Keratinocyte (primary cell): ENCODE data around the gene LPAR5.

Source experiments
- CTCF ChIP-seq, 3 experiments: IDR thresholded peaks in 1 of 3; conservative IDR thresholded peaks in 1 of 3; optimal IDR thresholded peaks in 1 of 3; 2 replicates in 2 of 3; 3 replicates in 1 of 3; pipeline versions ENCODE3 to v1.5.1; 2011; ENCODE audit warnings: low read length in 3 of 3, mild to moderate bottlenecking in 3 of 3, moderate library complexity in 2 of 3, control low read depth in 1 of 3, inconsistent platforms in 1 of 3; ENCODE audit not compliant: insufficient read depth in 2 of 3; ENCODE audit errors: extremely low read depth in 1 of 3
- EZH2 ChIP-seq: IDR thresholded peaks from one replicate; pipeline ENCODE4 v1.6.1; 2012; ENCODE audit warnings: inconsistent platforms, mild to moderate bottlenecking, low read length, moderate library complexity

GRCh38 chr12:6650832-6651231 is 15.1 kb upstream of the LPAR5 start:
- TF ChIP-seq CTCF (optimal IDR thresholded peaks at IDR 0.05 in 1 of 3, IDR thresholded peaks at IDR 0.05 in 1 of 3, conservative IDR thresholded peaks at IDR 0.05 in 1 of 3; ENCODE audit: extremely low read depth in 1 of 3, insufficient read depth in 2 of 3, low read length in 3 of 3), result no peak
- TF ChIP-seq EZH2, result no peak
